Esophagus squamous epithelium (tissue), 4 donors: Measurements from ENCODE around the gene C1orf210.

Source experiments
- POLR2A ChIP-seq, 4 donors: fragments of 450-650 bp; IDR thresholded peaks; one replicate each; pipeline ENCODE4 v1.6.1; 2017; ENCODE audit warnings: antibody characterized with exemption in 4 of 4, mild to moderate bottlenecking in 4 of 4, moderate library complexity in 3 of 4
- TF ChIP-seq, protein P1 (sequence below), 6 experiments: fragments of 450-650 bp in 4 of 6; fragments of 200-600 bp in 2 of 6; sonication (generic) in 2 of 6; IDR thresholded peaks; one replicate each; pipeline ENCODE4 v1.5.1; 2016 to 2019; ENCODE audit warnings: antibody characterized with exemption in 6 of 6, mild to moderate bottlenecking in 4 of 6, moderate library complexity in 4 of 6

DNA sequence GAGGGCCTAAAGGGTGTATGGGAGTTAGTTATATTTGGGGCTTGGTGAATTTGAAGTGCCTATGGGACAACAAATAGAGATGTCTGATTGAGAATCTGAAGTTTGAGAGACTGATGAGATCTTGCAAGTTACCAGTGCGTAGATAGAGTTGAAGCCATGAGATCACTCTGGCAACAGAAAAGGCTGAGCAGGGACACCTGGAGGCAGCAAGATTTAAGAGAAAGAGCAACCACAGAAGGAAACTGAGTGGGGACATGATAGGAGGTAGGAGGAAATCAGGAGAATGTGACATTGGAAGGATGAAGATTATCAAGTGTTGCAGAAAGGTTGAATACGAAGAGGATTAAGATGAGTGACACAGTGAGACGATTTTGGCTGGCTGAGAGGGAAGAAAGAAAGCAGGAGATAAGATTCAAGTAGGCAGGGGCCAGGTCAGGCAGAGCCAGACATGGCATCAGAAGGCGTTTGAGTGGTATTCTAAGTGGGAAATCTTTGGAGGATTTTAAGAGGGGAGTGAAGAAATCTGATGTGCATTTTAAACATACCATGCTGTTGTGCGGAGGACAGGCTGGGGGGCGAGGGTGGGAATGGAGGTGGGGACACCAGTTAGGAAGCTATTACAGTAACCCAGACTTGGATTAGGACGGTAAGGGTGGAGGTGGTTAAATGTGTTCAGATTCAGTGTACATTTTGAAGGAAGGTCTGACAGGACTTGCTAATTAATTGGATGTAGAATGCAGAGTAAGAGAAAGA lies 49.2 kb upstream of the C1orf210 start:
- TF ChIP-seq, protein P1, sequence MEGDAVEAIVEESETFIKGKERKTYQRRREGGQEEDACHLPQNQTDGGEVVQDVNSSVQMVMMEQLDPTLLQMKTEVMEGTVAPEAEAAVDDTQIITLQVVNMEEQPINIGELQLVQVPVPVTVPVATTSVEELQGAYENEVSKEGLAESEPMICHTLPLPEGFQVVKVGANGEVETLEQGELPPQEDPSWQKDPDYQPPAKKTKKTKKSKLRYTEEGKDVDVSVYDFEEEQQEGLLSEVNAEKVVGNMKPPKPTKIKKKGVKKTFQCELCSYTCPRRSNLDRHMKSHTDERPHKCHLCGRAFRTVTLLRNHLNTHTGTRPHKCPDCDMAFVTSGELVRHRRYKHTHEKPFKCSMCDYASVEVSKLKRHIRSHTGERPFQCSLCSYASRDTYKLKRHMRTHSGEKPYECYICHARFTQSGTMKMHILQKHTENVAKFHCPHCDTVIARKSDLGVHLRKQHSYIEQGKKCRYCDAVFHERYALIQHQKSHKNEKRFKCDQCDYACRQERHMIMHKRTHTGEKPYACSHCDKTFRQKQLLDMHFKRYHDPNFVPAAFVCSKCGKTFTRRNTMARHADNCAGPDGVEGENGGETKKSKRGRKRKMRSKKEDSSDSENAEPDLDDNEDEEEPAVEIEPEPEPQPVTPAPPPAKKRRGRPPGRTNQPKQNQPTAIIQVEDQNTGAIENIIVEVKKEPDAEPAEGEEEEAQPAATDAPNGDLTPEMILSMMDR (IDR thresholded peaks at IDR 0.05) = no peak
- TF ChIP-seq POLR2A (IDR thresholded peaks at IDR 0.05) = no peak
